Ishikawa (cell line): ENCODE data around the gene MRTFB.

ENCODE experiments used
- CEBPB ChIP-seq: IDR thresholded peaks from 2 replicates; pipeline ENCODE4 v1.6.1; 2012
- CREB1 ChIP-seq: IDR thresholded peaks from 2 replicates; pipeline ENCODE4 v1.6.1; 2012; ENCODE audit warnings: low read depth
- EP300 ChIP-seq: IDR thresholded peaks from 2 replicates; pipeline ENCODE4 v1.6.1; 2012; ENCODE audit warnings: borderline replicate concordance
- NFIC ChIP-seq: IDR thresholded peaks from 2 replicates; pipeline ENCODE4 v1.6.1; 2012
- RAD21 ChIP-seq: IDR thresholded peaks from 2 replicates; pipeline ENCODE4 v1.6.1; 2012; ENCODE audit warnings: low read depth
- TAF1 ChIP-seq: IDR thresholded peaks from 2 replicates; pipeline ENCODE4 v1.6.1; 2012; ENCODE audit warnings: low read depth, mild to moderate bottlenecking
- TCF12 ChIP-seq: IDR thresholded peaks from 2 replicates; pipeline ENCODE4 v1.6.1; 2012; ENCODE audit warnings: low read depth
- TEAD4 ChIP-seq: IDR thresholded peaks from 2 replicates; pipeline ENCODE4 v1.6.1; 2012
- YY1 ChIP-seq: IDR thresholded peaks from 2 replicates; pipeline ENCODE4 v1.6.1; 2012; ENCODE audit warnings: low read depth
- ZBTB7A ChIP-seq: IDR thresholded peaks from 2 replicates; pipeline ENCODE4 v1.6.1; 2012; ENCODE audit warnings: low read depth
- TF ChIP-seq, protein P1 (sequence below): IDR thresholded peaks from 2 replicates; pipeline ENCODE4 v1.6.1; 2012; ENCODE audit warnings: low read depth, mild to moderate bottlenecking
- TF ChIP-seq, protein P2 (sequence below): IDR thresholded peaks from 2 replicates; pipeline ENCODE4 v1.6.1; 2012
- TF ChIP-seq, protein P3 (sequence below): IDR thresholded peaks from 2 replicates; pipeline ENCODE4 v1.6.1; 2012

DNA sequence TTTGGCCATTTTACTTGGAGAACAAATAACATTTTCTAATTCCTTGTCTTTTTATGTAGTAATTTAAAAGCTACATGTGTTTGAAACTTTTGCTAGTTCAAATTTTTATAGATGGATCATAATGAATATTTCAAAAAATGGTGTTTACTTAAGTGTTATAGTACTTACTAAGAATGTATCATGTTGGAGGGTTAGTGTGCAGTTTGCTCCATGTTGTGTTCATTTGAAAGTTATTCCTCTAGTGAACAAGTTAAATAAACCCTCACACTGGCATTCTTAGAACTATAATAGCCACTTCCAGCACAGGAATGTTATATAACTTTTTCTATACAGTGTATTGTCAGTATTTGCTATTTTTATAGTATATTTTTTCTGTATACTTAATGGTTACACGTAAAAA, 62.8 kb downstream of the MRTFB start:
- TF ChIP-seq RAD21 = no peak
- TF ChIP-seq CREB1 = no peak
- TF ChIP-seq, protein P1, sequence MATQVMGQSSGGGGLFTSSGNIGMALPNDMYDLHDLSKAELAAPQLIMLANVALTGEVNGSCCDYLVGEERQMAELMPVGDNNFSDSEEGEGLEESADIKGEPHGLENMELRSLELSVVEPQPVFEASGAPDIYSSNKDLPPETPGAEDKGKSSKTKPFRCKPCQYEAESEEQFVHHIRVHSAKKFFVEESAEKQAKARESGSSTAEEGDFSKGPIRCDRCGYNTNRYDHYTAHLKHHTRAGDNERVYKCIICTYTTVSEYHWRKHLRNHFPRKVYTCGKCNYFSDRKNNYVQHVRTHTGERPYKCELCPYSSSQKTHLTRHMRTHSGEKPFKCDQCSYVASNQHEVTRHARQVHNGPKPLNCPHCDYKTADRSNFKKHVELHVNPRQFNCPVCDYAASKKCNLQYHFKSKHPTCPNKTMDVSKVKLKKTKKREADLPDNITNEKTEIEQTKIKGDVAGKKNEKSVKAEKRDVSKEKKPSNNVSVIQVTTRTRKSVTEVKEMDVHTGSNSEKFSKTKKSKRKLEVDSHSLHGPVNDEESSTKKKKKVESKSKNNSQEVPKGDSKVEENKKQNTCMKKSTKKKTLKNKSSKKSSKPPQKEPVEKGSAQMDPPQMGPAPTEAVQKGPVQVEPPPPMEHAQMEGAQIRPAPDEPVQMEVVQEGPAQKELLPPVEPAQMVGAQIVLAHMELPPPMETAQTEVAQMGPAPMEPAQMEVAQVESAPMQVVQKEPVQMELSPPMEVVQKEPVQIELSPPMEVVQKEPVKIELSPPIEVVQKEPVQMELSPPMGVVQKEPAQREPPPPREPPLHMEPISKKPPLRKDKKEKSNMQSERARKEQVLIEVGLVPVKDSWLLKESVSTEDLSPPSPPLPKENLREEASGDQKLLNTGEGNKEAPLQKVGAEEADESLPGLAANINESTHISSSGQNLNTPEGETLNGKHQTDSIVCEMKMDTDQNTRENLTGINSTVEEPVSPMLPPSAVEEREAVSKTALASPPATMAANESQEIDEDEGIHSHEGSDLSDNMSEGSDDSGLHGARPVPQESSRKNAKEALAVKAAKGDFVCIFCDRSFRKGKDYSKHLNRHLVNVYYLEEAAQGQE = no peak
- TF ChIP-seq YY1 = no peak
- no peak for TF ChIP-seq NFIC
- TF ChIP-seq, protein P2, sequence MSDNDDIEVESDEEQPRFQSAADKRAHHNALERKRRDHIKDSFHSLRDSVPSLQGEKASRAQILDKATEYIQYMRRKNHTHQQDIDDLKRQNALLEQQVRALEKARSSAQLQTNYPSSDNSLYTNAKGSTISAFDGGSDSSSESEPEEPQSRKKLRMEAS = no peak
- TF ChIP-seq TEAD4 = no peak
- TF ChIP-seq ZBTB7A = no peak
- no peak for TF ChIP-seq TAF1
- TF ChIP-seq EP300 = no peak
- TF ChIP-seq CEBPB = no peak
- no peak for TF ChIP-seq TCF12
- TF ChIP-seq, protein P3, sequence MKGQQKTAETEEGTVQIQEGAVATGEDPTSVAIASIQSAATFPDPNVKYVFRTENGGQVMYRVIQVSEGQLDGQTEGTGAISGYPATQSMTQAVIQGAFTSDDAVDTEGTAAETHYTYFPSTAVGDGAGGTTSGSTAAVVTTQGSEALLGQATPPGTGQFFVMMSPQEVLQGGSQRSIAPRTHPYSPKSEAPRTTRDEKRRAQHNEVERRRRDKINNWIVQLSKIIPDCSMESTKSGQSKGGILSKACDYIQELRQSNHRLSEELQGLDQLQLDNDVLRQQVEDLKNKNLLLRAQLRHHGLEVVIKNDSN = no peak
